ENCODE results near the gene LRP6.

- TF ChIP-seq, protein P1, sequence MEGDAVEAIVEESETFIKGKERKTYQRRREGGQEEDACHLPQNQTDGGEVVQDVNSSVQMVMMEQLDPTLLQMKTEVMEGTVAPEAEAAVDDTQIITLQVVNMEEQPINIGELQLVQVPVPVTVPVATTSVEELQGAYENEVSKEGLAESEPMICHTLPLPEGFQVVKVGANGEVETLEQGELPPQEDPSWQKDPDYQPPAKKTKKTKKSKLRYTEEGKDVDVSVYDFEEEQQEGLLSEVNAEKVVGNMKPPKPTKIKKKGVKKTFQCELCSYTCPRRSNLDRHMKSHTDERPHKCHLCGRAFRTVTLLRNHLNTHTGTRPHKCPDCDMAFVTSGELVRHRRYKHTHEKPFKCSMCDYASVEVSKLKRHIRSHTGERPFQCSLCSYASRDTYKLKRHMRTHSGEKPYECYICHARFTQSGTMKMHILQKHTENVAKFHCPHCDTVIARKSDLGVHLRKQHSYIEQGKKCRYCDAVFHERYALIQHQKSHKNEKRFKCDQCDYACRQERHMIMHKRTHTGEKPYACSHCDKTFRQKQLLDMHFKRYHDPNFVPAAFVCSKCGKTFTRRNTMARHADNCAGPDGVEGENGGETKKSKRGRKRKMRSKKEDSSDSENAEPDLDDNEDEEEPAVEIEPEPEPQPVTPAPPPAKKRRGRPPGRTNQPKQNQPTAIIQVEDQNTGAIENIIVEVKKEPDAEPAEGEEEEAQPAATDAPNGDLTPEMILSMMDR (IDR thresholded peaks at IDR 0.05) = no peak
- no peak for TF ChIP-seq EP300 (IDR thresholded peaks at IDR 0.05; ENCODE audit: low read depth)
These were observed 14.3 kb upstream of the LRP6 start for GRCh38 chr12:12281134-12281533.

Data from transverse colon (tissue), 3 donors.